ENCODE results near the gene PLAAT5. TPM values are rescaled to one million over a fixed set of nuclear protein-coding genes. Genes with fewer than 3 reads are reported as not detected.
"Not testable (repeated sequence)": the region's sequence is repeated elsewhere in the genome, so short reads cannot be mapped to it uniquely, and the experiment has no call there.

PLAAT5 gene
- total RNA-seq, 3 donors from 2014 or later = 0.20 to 5.6 (median 1.3) TPM

DNA sequence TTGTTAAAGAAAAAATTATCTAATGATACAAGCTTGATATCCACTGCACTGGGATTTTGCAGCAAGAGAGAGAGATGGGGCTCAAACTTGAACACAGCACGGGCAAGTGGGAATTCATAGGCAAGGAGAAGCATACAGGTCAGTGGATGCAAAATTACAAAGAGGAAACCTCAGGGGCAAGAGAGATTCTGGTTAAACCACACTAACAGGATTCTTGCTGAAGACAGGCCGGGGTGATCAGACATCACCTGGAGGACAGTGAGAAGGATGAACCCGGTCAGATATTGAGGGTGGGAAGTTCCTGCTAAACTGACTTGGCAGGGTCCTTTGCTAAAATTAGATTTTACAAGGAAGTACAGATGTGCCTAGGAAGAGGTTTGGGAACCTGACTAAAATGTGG lies 43.1 kb upstream of the PLAAT5 start:
- intact Hi-C loops (cut with DNase I, micrococcal nuclease) = no loop called here

DNA sequence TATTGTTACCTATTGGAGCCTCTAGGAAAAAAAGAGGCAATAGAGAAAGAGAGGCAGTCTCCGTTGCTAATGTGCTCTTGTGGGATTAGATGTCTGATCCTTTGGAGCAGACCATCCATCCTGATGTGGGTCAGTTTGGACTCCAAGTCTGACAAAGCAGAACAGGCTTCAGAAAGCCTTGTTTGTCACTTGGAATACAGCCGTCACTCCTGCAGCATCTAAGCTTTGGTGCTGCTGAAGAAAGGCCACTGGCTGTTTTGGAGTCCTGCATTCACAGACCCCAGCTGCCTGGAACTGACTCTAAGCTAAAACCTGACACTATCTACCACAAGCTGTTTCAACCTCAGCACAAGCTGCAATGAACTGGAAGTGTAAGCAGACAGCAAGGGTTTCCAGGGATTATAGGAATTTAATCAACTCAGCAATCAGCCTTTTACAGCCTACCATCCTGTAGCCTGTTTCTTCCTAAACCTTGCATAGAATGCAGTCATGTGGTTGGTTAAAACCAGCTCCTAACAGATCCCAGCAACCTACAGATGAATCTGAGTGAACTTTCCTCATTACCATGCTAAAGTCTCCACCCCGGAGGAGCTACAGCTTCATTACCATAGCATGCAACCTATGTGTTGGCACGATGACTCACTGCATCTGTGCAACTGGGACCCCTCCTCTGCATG lies 42.0 kb upstream of the PLAAT5 start:
- DNase-seq = no peak
- intact Hi-C loops (cut with DNase I, micrococcal nuclease) = no loop called here
- Histone ChIP-seq H3K4me3 (no peak overlapping the region), H3K36me3 (ENCODE audit: low read depth) (no peaks in the 10 kb centered on the region), H3K4me1 (ENCODE audit: low read depth) (peaks cover 22% of the 10 kb centered on the region), H3K9me3 (no peaks in the 10 kb centered on the region)
- TF ChIP-seq, protein P1, sequence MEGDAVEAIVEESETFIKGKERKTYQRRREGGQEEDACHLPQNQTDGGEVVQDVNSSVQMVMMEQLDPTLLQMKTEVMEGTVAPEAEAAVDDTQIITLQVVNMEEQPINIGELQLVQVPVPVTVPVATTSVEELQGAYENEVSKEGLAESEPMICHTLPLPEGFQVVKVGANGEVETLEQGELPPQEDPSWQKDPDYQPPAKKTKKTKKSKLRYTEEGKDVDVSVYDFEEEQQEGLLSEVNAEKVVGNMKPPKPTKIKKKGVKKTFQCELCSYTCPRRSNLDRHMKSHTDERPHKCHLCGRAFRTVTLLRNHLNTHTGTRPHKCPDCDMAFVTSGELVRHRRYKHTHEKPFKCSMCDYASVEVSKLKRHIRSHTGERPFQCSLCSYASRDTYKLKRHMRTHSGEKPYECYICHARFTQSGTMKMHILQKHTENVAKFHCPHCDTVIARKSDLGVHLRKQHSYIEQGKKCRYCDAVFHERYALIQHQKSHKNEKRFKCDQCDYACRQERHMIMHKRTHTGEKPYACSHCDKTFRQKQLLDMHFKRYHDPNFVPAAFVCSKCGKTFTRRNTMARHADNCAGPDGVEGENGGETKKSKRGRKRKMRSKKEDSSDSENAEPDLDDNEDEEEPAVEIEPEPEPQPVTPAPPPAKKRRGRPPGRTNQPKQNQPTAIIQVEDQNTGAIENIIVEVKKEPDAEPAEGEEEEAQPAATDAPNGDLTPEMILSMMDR (IDR thresholded peaks at IDR 0.05) = no peak
- ATAC-seq = no peak

More for the DNA sequence above, 43.1 kb upstream of the PLAAT5 start:
- Histone ChIP-seq H3K9me3 (no peaks in the 10 kb centered on the region), H3K36me3 (ENCODE audit: low read depth) (no peaks in the 10 kb centered on the region), H3K4me3 (no peak overlapping the region), H3K4me1 (ENCODE audit: low read depth) (peaks cover 22% of the 10 kb centered on the region)
- TF ChIP-seq, protein P1 (IDR thresholded peaks at IDR 0.05) = no peak
- ATAC-seq (no peak), DNase-seq (no peak)

DNA sequence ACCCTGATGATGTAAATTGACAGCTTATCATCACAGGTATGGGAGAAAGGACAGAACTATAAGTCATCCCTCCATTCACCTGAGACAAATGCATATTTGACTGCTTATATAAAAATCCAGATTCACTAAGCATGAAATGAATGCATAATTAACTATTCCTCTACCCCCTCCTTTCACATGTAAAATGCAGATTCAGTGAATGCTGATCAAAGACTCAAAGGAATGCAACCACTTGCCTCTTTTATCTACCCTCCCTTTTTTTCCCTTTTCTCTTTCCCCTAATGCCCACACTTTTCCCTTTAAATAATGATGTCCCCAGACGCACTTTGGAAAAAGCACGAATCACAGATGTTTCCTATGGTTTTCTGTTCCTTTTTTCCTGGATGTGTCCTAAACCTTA lies 41.1 kb upstream of the PLAAT5 start:
- TF ChIP-seq, protein P1 (IDR thresholded peaks at IDR 0.05) = no peak
- Histone ChIP-seq H3K36me3 (ENCODE audit: low read depth) (no peaks in the 10 kb centered on the region), H3K4me1 (ENCODE audit: low read depth) (peaks cover 22% of the 10 kb centered on the region), H3K9me3 (no peaks in the 10 kb centered on the region), H3K4me3 (no peak overlapping the region)
- no peak for ATAC-seq
- DNase-seq = no peak
- intact Hi-C loops (cut with DNase I, micrococcal nuclease) = no loop called here

DNA sequence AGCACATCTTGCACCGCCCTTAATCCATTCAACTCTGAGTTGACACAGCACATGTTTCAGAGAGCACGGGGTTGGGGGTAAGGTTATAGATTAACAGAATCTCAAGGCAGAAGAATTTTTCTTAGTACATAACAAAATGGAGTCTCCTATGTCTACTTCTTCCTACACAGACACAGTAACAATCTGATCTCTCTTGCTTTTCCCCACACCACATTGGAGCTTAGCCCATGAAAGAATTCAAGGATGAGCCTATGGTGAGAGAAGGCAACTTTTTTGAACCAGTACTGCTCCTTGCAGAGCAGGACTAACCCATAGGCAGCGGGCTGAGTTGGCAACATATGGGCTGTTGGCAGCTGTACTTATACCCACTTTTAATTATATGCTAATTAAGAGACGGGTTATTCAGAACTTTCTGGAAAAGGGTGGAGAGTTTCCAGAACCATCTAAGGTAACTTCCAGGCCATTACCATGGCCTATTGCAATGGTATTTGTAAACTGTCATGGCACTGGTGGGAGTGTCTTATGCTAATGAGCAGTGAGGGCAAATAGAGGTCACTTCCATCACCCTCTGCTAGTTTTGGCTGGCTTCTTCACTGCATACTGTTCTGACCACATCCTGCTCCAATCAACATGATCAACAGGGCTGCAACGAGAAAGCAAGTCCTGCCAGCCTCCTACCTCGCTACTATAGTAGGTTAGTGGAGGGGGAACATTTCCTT lies 40.3 kb upstream of the PLAAT5 start:
- H3K36me3 ChIP-seq (ENCODE audit: low read depth); H3K9me3 ChIP-seq; intact Hi-C loops (cut with DNase I, micrococcal nuclease); H3K4me3 ChIP-seq: not testable (repeated sequence)
- peak; percentile 88 for ATAC-seq
- H3K4me1 ChIP-seq (ENCODE audit: low read depth) = peaks cover 16% of the 10 kb centered on the region
- peak in 1 of 3 donors; percentile 52 for DNase-seq

DNA sequence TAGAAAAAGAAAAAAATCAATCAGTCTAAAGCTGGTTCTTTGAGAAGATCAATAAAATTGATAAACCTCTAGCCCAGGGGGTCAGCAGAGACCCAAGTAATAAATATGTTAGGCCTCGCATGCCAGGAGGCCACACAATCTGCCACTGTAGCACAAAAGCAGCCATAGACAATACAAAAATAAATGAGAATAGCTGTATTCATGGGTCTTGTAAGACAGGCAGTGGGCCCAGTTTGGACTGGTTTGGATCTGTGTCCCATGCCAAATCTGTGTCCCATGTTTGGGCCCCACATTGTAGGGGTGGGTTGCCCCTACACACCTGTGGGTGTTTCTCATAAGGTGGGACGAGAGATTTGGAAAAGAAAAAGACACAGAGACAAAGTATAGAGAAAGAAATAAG lies 39.1 kb upstream of the PLAAT5 start:
- TF ChIP-seq, protein P1 (IDR thresholded peaks at IDR 0.05) = no peak
- intact Hi-C loops (cut with DNase I, micrococcal nuclease) = no loop called here
- no peak overlapping the region for H3K4me3 ChIP-seq
- H3K9me3 ChIP-seq = no peaks in the 10 kb centered on the region
- ATAC-seq (no peak), DNase-seq (no peak)
- H3K4me1 ChIP-seq (ENCODE audit: low read depth) = peaks cover 7% of the 10 kb centered on the region
- H3K36me3 ChIP-seq (ENCODE audit: low read depth) = no peaks in the 10 kb centered on the region

DNA sequence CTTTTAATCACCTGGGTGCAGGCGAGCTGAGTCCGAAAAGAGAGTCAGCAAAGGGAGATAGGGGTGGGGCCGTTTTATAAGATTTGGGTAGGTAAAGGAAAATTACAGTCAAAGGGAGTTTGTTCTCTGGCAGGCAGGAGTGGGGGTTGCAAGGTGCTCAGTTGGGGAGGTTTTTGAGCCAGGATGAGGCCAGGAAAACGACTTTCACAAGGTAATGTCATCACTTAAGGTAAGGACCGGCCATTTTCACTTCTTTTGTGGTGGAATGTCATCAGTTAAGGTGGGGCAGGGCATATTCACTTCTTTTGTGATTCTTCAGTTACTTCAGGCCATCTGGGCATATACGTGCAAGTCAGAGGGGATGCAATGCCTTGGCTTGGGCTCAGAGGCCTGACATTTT lies 38.4 kb upstream of the PLAAT5 start:
- intact Hi-C loops (cut with DNase I, micrococcal nuclease); H3K4me1 ChIP-seq (ENCODE audit: low read depth); ATAC-seq; H3K9me3 ChIP-seq; DNase-seq; H3K36me3 ChIP-seq (ENCODE audit: low read depth); H3K4me3 ChIP-seq: not testable (repeated sequence)

DNA sequence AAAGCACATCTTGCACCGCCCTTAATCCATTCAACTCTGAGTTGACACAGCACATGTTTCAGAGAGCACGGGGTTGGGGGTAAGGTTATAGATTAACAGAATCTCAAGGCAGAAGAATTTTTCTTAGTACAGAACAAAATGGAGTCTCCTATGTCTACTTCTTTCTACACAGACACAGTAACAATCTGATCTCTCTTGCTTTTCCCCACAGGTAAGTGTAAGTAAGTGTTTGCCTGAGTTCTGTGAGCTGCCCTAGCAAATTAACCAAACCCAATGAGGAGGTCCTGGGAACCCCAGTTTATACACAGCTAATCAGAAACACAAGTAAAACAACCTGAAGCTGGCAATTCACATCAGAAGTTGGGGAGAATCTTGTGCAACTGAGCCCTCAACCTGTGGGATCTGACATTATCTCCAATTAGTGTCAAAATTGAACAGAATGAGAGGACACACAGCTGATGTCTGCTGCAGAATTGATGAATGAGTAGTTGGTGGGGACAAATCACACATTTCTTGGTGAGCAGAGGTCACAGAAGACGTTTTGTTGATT lies 37.8 kb upstream of the PLAAT5 start:
- H3K4me1 ChIP-seq (ENCODE audit: low read depth); ATAC-seq; H3K4me3 ChIP-seq; DNase-seq; intact Hi-C loops (cut with DNase I, micrococcal nuclease); H3K9me3 ChIP-seq; H3K36me3 ChIP-seq (ENCODE audit: low read depth): not testable (repeated sequence)

DNA sequence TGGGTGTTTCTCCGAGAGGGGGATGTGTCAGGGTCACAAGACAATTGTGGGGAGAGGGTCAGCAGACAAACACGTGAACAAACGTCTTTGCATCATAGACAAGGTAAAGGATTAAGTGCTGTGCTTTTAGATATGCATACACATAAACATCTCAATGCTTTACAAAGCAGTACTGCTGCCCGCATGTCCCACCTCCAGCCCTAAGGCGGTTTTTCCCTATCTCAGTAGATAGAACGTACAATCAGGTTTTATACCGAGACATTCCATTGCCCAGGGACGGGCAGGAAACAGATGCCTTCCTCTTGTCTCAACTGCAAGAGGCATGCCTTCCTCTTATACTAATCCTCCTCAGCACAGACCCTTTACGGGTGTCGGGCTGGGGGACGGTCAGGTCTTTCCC lies 37.2 kb upstream of the PLAAT5 start:
- DNase-seq; H3K4me1 ChIP-seq (ENCODE audit: low read depth); H3K9me3 ChIP-seq; H3K36me3 ChIP-seq (ENCODE audit: low read depth); H3K4me3 ChIP-seq; intact Hi-C loops (cut with DNase I, micrococcal nuclease); ATAC-seq: not testable (repeated sequence)
